NCI-H345 treated with DMSO at 0.1 percent for 48 hours (cell line): ENCODE results near the gene FZR1.

Experiments used
- DNase-seq: peaks from one replicate; lab custom pipeline; 2025; ENCODE audit not compliant: unreplicated experiment; lab: John Stamatoyannopoulos, UW

Gene FZR1

GRCh38 chr19:3505598-3506383 is at the start of gene FZR1:
Gene FZR1, plus strand, starts transcription at chr19:3506311. Its CDS starts 16,679 bp downstream, at chr19:3522990.
- peak; percentile 97 for DNase-seq

- DNase-seq, result no peak
Measured at GRCh38 chr19:3456925-3457527, 49.1 kb upstream of the FZR1 start.

- no peak for DNase-seq
Measured at GRCh38 chr19:3457528-3458228, 48.4 kb upstream of the FZR1 start.

GRCh38 chr19:3458229-3459088 is 47.7 kb upstream of the FZR1 start:
- no peak for DNase-seq

GRCh38 chr19:3459089-3459881 is 46.8 kb upstream of the FZR1 start:
- DNase-seq, result no peak

- no peak for DNase-seq
Measured at GRCh38 chr19:3459965-3460582, 46.0 kb upstream of the FZR1 start.

- DNase-seq, result no peak
Measured at GRCh38 chr19:3462991-3463713, 43.0 kb upstream of the FZR1 start.

- DNase-seq, result no peak
Measured at GRCh38 chr19:3463714-3464586, 42.2 kb upstream of the FZR1 start.

- DNase-seq, result no peak
Measured at GRCh38 chr19:3464587-3465235, 41.4 kb upstream of the FZR1 start.

GRCh38 chr19:3465552-3465951 is 40.6 kb upstream of the FZR1 start:
- DNase-seq, result no peak

GRCh38 chr19:3466635-3467034 is 39.5 kb upstream of the FZR1 start:
- no peak for DNase-seq

GRCh38 chr19:3467437-3468198 is 38.5 kb upstream of the FZR1 start:
- DNase-seq, result no peak

- no peak for DNase-seq
Measured at GRCh38 chr19:3468211-3468610, 37.9 kb upstream of the FZR1 start.

- DNase-seq, result no peak
Measured at GRCh38 chr19:3469638-3470499, 36.2 kb upstream of the FZR1 start.

GRCh38 chr19:3470500-3471128 is 35.5 kb upstream of the FZR1 start:
- no peak for DNase-seq
